ENCODE measurements around the gene GAA. TPM values are rescaled to one million over a fixed set of nuclear protein-coding genes. Genes with fewer than 3 reads are reported as not detected.

Gene GAA
- total and polyA plus RNA-seq, 2 of the 8 experiments (the other 6 are each of a cell fraction or from before 2014, with no cell fraction given): 14.8 to 30.0 TPM

- TF ChIP-seq RXRA (IDR thresholded peaks at IDR 0.05; ENCODE audit: insufficient read depth, low read depth, low read length) (no peak), CHD2 (IDR thresholded peaks at IDR 0.05; ENCODE audit: low read length) (no peak), RNF2 (IDR thresholded peaks at IDR 0.05; ENCODE audit: borderline replicate concordance, low read depth, low read length, missing control alignments, poor library complexity, severe bottlenecking) (no peak), BRCA1 (IDR thresholded peaks at IDR 0.05; ENCODE audit: low read depth, low read length) (no peak), FOSL1 (IDR thresholded peaks at IDR 0.05; ENCODE audit: insufficient read depth, low read depth, low read length) (no peak), ZNF274 (IDR thresholded peaks at IDR 0.05; ENCODE audit: borderline replicate concordance, extremely low read depth, low read length) (no peak)
These were observed 18.5 kb downstream of the GAA start (continued) for GRCh38 chr17:80119839-80120238.
